K562 (cell line): ENCODE measurements around the gene NECTIN3. TPM values are rescaled to one million over a fixed set of nuclear protein-coding genes. Genes with fewer than 3 reads are reported as not detected.

ENCODE experiments used
- ATAC-seq: fragments of 200-7000 bp; cut with Tn5 transposase; 3 replicates; pipeline ENCODE4 v1.9.1; 2020; ENCODE audit warnings: moderate library complexity
- BruUV-seq: library from RNA; stranded (reverse); fragments of 400-500 nt; replicated peaks from 2 replicates; lab custom pipeline; 2021; lab: Mats Ljungman, UMichigan
- CTCF ChIA-PET: fragments of 300-600 bp; formaldehyde crosslinking; extraction: SDS; loops from one replicate; lab custom pipeline; 2021; ENCODE audit warnings: low intra/inter-chr PET ratio; lab: Yijun Ruan, JAX
- POLR2A ChIA-PET: fragments of 300-600, 350-650 bp; sonication (Branson Sonifier 250); formaldehyde crosslinking; extraction: SDS; loops from one replicate; lab custom pipeline; 2021; ENCODE audit warnings: antibody characterized with exemption, inconsistent platforms; lab: Yijun Ruan, JAX
- DNase-seq, 4 experiments: peaks; one replicate each; pipeline versions ENCODE4 v3.0.0 to v3.0.0-alpha.2; 2011 to 2018; ENCODE audit warnings: low spot score in 3 of 4, mixed read lengths in 3 of 4; ENCODE audit errors: extremely low read depth in 1 of 4
- FAIRE-seq: peaks from 2 replicates; lab custom pipeline; 2011; peaks lifted over from hg19 to GRCh38; lab: Jason Lieb, UNC
- H2AFZ ChIP-seq: 2 replicates; pipeline ENCODE4 v1.6.0; 2011; ENCODE audit warnings: low read depth, low read length, control low read depth, inconsistent platforms
- H3K27ac ChIP-seq: fragments of 200-600 bp; 3 replicates; pipeline ENCODE4 v1.8.0; 2011; ENCODE audit warnings: low read depth, mild to moderate bottlenecking, control low read depth, inconsistent platforms, low read length, moderate library complexity, mixed read lengths; ENCODE audit errors: extremely low read depth
- H3K27me3 ChIP-seq, 2 experiments: fragments of 300-600 bp in 1 of 2; 2 replicates in 1 of 2; 3 replicates in 1 of 2; pipeline versions ENCODE4 v1.6.0 to v1.8.0; 2011; ENCODE audit warnings: inconsistent platforms in 2 of 2, low read length in 2 of 2, mild to moderate bottlenecking in 1 of 2, mixed read lengths in 1 of 2, moderate library complexity in 1 of 2; ENCODE audit not compliant: control insufficient read depth in 2 of 2, insufficient read depth in 2 of 2
- H3K36me3 ChIP-seq: fragments of 300-600 bp; 3 replicates; pipeline ENCODE4 v1.8.0; 2011; ENCODE audit warnings: mild to moderate bottlenecking, low read length, inconsistent platforms; ENCODE audit not compliant: control insufficient read depth, insufficient read depth
- H3K4me1 ChIP-seq, 2 experiments: fragments of 200-600 bp in 1 of 2; replicated peaks in 1 of 2; 2 replicates in 1 of 2; 3 replicates in 1 of 2; pipeline versions ENCODE4 v1.5.1 to v1.8.0; 2011; ENCODE audit warnings: inconsistent platforms in 2 of 2, low read length in 2 of 2, mild to moderate bottlenecking in 1 of 2, mixed read lengths in 1 of 2, moderate library complexity in 1 of 2; ENCODE audit not compliant: control insufficient read depth in 2 of 2, insufficient read depth in 2 of 2
- H3K4me2 ChIP-seq: 2 replicates; pipeline ENCODE4 v1.6.1; 2011; ENCODE audit warnings: low read length, control low read depth, inconsistent platforms, mixed read lengths; ENCODE audit not compliant: insufficient read depth
- H3K4me3 ChIP-seq: fragments of 200-600 bp; sonication (generic), shearing (Covaris generic); 2 replicates; pipeline ENCODE4 v1.5.1; 2016; ENCODE audit warnings: control low read depth, inconsistent platforms
- H3K79me2 ChIP-seq: fragments of 200-600 bp; 3 replicates; pipeline ENCODE4 v1.8.0; 2011; ENCODE audit warnings: low read length, inconsistent platforms; ENCODE audit not compliant: control insufficient read depth, insufficient read depth
- H3K9ac ChIP-seq, 2 experiments: 2 replicates each; pipeline versions ENCODE4 v1.6.0 to v1.6.1; 2011; ENCODE audit warnings: low read depth in 2 of 2, low read length in 2 of 2, control low read depth in 1 of 2, inconsistent platforms in 1 of 2, mild to moderate bottlenecking in 1 of 2, mixed read lengths in 1 of 2; ENCODE audit not compliant: insufficient read depth in 1 of 2
- H3K9me1 ChIP-seq: one replicate; pipeline ENCODE4 v1.6.0; 2011; ENCODE audit warnings: inconsistent platforms, mild to moderate bottlenecking, low read length, moderate library complexity; ENCODE audit not compliant: control insufficient read depth, insufficient read depth
- H3K9me3 ChIP-seq: replicated peaks from 2 replicates; pipeline ENCODE4 v1.5.1; 2011; ENCODE audit warnings: low read depth, low read length, inconsistent platforms; ENCODE audit not compliant: control insufficient read depth, insufficient read depth
- H4K20me1 ChIP-seq: replicated peaks from 2 replicates; pipeline ENCODE4 v1.6.1; 2011; ENCODE audit warnings: low read length, inconsistent platforms, mixed read lengths; ENCODE audit not compliant: control insufficient read depth, insufficient read depth
- BMI1 ChIP-seq: fragments of 150-350 bp; IDR thresholded peaks from 2 replicates; pipeline ENCODE4 v1.6.1; 2014; ENCODE audit warnings: low read length
- CHD2 ChIP-seq: IDR thresholded peaks from 2 replicates; pipeline ENCODE4 v1.6.1; 2011; ENCODE audit warnings: low read depth, low read length
- DACH1 ChIP-seq: fragments of 450-650 bp; IDR thresholded peaks from 2 replicates; pipeline ENCODE4 v1.6.1; 2018; ENCODE audit not compliant: partially characterized antibody
- HMG20B ChIP-seq: fragments of 250-450 bp; sonication (Bioruptor Pico); IDR thresholded peaks from 2 replicates; pipeline ENCODE4 v1.5.0; 2021; ENCODE audit warnings: mild to moderate bottlenecking
- KAT7 ChIP-seq: sonication (generic); formaldehyde crosslinking; IDR thresholded peaks from 2 replicates; pipeline ENCODE4 v1.8.0; 2022; ENCODE audit warnings: missing genetic modification reagents, mild to moderate bottlenecking, borderline replicate concordance
- MCM2 ChIP-seq: fragments of 450-650 bp; IDR thresholded peaks from 2 replicates; pipeline ENCODE4 v1.6.1; 2017; ENCODE audit warnings: low read depth, mild to moderate bottlenecking
- MECOM ChIP-seq: fragments of 250-450 bp; sonication (Bioruptor Pico); IDR thresholded peaks from 2 replicates; pipeline ENCODE4 v1.8.0; 2022; ENCODE audit warnings: inconsistent platforms
- SMARCE1 ChIP-seq: fragments of 450-650 bp; IDR thresholded peaks from 2 replicates; pipeline ENCODE4 v1.7.1; 2016; ENCODE audit warnings: mild to moderate bottlenecking
- YBX1 ChIP-seq: fragments of 450-650 bp; IDR thresholded peaks from 2 replicates; pipeline ENCODE4 v1.7.1; 2016; ENCODE audit warnings: mild to moderate bottlenecking
- ZC3H4 ChIP-seq: sonication (generic); formaldehyde crosslinking; IDR thresholded peaks from 2 replicates; pipeline ENCODE4 v1.9.0; 2021; ENCODE audit warnings: missing genetic modification reagents, borderline replicate concordance
- ZNF239 ChIP-seq: fragments of 250-450 bp; sonication (Bioruptor Pico); IDR thresholded peaks from 2 replicates; pipeline ENCODE4 v1.4.0; 2020; ENCODE audit warnings: mild to moderate bottlenecking
- ZNF589 ChIP-seq: fragments of 200-800 bp; sonication (Bioruptor generic); IDR thresholded peaks from 2 replicates; pipeline ENCODE4 v1.6.1; 2016; ENCODE audit warnings: low read depth, missing genetic modification characterization, missing compliant biosample characterization
- ZSCAN32 ChIP-seq: fragments of 450-650 bp; formaldehyde crosslinking; IDR thresholded peaks from 2 replicates; pipeline ENCODE4 v1.4.0; 2020; ENCODE audit warnings: mild to moderate bottlenecking, moderate library complexity
- WGBS: fragments of 100-300 bp; shearing (Covaris generic); methylation state at CpG from one replicate; pipeline ENCODE4 v1.1.6; 2016; ENCODE audit warnings: low coverage, mixed read lengths; ENCODE audit not compliant: insufficient coverage; ENCODE audit errors: missing lambda C conversion rate; 5-methylcytosine and 5-hydroxymethylcytosine counted together
- in situ Hi-C: fragments of 300-500 bp; cut with MboI; formaldehyde crosslinking; loops from 4 replicates; pipeline ENCODE4 v1.15.0; 2018; ENCODE audit warnings: inconsistent platforms, mixed read lengths
- intact Hi-C: fragments of 100-400 bp; cut with micrococcal nuclease; formaldehyde crosslinking; loops from 2 replicates; pipeline ENCODE4 v1.14.2; 2022
- polyA plus RNA-seq, 8 experiments: library from polyadenylated mRNA; depleted of rRNA in 4 of 8; stranded (reverse) in 5 of 8; unstranded in 3 of 8; fragments of >200 nt; fragmentation: Nextera tagmentation in 2 of 8; fragmentation: Illumina TruSeq in 1 of 8; extraction: Ambion mirVana in 2 of 8; extraction: Trizol in 1 of 8; gene quantifications; 2 replicates each; pipeline versions ENCODE4 v1.2.1 to v1.2.3, GENCODE V29; 2011 to 2014; ENCODE audit warnings: inconsistent platforms in 1 of 8, missing spikeins in 1 of 8
- total RNA-seq, 7 experiments: library from RNA; depleted of rRNA in 6 of 7; stranded (reverse); fragments of >200 nt in 6 of 7; fragmentation: Illumina TruSeq in 2 of 7; extraction: Trizol in 2 of 7; gene quantifications; 2 replicates each; pipeline versions ENCODE4 v1.2.1 to v1.2.3, GENCODE V29; 2011 to 2021; ENCODE audit warnings: low replicate concordance in 1 of 7

Gene NECTIN3
- total and polyA plus RNA-seq, 9 of the 15 experiments (the other 6 are each of a cell fraction or from before 2014, with no cell fraction given) = 0.16 TPM; not detected in 8

- TF ChIP-seq ZNF589 (CRISPR knock-in tag) (no peak), ZNF239 (CRISPR knock-in tag) (no peak), DACH1 (no peak), BMI1 (no peak), HMG20B (CRISPR knock-in tag) (no peak), SMARCE1 (no peak), CHD2 (no peak), ZC3H4 (CRISPR knock-in tag) (no peak)
- ATAC-seq (no peak), FAIRE-seq (no peak), DNase-seq (no peak)
- no peaks in the 10 kb centered on the region for H3K79me2 ChIP-seq
- 0% methylated on average over 2 of the region's 2 CpGs for WGBS
- no peak overlapping the region for H2AFZ ChIP-seq
- ChIA-PET POLR2A (no interaction called here), CTCF (no interaction called here)
- H3K27me3 ChIP-seq = no peaks in the 10 kb centered on the region
- no TSS peak for BruUV-seq
- H3K36me3 ChIP-seq = no peaks in the 10 kb centered on the region
- H3K9ac ChIP-seq = no peak overlapping the region
- in situ Hi-C loops (no loop called here), intact Hi-C loops (no loop called here)
- no peak overlapping the region for H3K4me2 ChIP-seq
- no peaks in the 10 kb centered on the region for H3K9me3 ChIP-seq
- H3K4me1 ChIP-seq = no peaks in the 10 kb centered on the region
- no peak overlapping the region for H3K27ac ChIP-seq
- H3K4me3 ChIP-seq = no peak overlapping the region
- no peaks in the 10 kb centered on the region for H3K9me1 ChIP-seq
- no peaks in the 10 kb centered on the region for H4K20me1 ChIP-seq
These were observed 101.8 kb downstream of the NECTIN3 start for GRCh38 chr3:111173328-111173900.

DNA sequence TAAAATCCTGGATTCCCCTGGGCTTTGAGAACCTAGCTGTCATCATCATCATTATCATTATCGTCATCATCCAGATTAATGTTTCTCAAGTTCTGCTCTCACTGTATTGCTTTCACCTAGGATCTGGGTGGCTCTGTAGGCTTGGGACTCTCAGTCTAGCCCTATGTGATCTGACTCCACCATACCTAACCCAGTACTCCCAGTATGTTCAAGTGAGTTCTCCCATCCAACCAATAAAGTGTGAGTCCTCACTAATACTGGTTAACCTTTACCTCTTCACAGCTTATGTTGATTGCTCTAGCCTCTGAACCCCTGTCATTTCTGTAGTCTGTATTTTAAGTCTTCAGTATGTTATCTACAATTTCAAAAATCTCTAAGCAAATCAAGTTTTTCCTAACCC is 102.3 kb downstream of the NECTIN3 start:
- no peak overlapping the region for H3K4me3 ChIP-seq
- FAIRE-seq (no peak), ATAC-seq (no peak), DNase-seq (no peak)
- 0% methylated on average over 1 of the region's 1 CpG for WGBS
- no peaks in the 10 kb centered on the region for H4K20me1 ChIP-seq
- no peak overlapping the region for H3K27ac ChIP-seq
- intact Hi-C loops (no loop called here), in situ Hi-C loops (no loop called here)
- no peak overlapping the region for H3K4me2 ChIP-seq
- POLR2A ChIA-PET = no interaction called here
- no peaks in the 10 kb centered on the region for H3K9me3 ChIP-seq
- H3K79me2 ChIP-seq = no peaks in the 10 kb centered on the region
- H2AFZ ChIP-seq = no peak overlapping the region
- no peak overlapping the region for H3K9ac ChIP-seq
- H3K36me3 ChIP-seq = no peaks in the 10 kb centered on the region
- BruUV-seq = no TSS peak
- no peaks in the 10 kb centered on the region for H3K4me1 ChIP-seq
- CTCF ChIA-PET = no interaction called here
- H3K9me1 ChIP-seq = no peaks in the 10 kb centered on the region
- TF ChIP-seq MECOM (CRISPR knock-in tag) (no peak), YBX1 (no peak), ZSCAN32 (CRISPR knock-in tag) (no peak), MCM2 (no peak), KAT7 (CRISPR knock-in tag) (no peak)
- no peaks in the 10 kb centered on the region for H3K27me3 ChIP-seq
